ENCODE measurements around the gene VWDE.

DNA sequence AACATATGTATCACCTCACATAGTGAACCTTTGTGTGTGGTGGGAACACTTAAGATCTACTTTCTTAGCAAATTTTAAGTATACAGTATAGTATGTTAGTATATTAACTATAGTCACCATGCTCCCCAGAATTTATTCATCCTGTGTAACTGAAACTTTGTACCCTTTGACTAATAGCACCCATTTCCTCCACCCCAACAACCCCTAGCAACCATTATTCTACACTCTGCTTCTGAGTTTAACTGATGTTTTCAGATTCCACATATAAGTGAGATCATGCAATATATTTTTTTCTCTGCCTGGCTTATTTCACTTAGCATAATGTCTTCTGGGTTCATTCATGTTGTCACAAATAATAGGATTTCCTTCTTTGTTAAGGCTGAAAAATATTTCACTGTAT lies 6.9 kb upstream of the VWDE start:
- TF ChIP-seq CTCF (IDR thresholded peaks at IDR 0.05; ENCODE audit: poor library complexity) = no peak
- TF ChIP-seq EZH2phosphoT487 (IDR thresholded peaks at IDR 0.05; ENCODE audit: low read depth, severe bottlenecking, unreplicated experiment) = no peak
- no peak for TF ChIP-seq EZH2 (IDR thresholded peaks at IDR 0.05; ENCODE audit: borderline replicate concordance)

All from hepatocyte (in vitro differentiated cells).